NCI-H1105 treated with DMSO at 0.1 percent for 48 hours (cell line): ENCODE results near the gene SEC23B.
"Not testable (repeated sequence)": the region's sequence is repeated elsewhere in the genome, so short reads cannot be mapped to it uniquely, and the experiment has no call there.

ENCODE experiments used
- DNase-seq: peaks from one replicate; lab custom pipeline; 2025; lab: John Stamatoyannopoulos, UW

Gene SEC23B

GRCh38 chr20:18507218-18508191 lies at the start of gene SEC23B:
Gene SEC23B (plus strand): TSS chr20:18507940. CDS start chr20:18510836, 2,896 bp downstream.
- peak; percentile 98 for DNase-seq

- no peak for DNase-seq
Observed at GRCh38 chr20:18465536-18466200, 42.1 kb upstream of the SEC23B start.

GRCh38 chr20:18466574-18466893 lies 41.2 kb upstream of the SEC23B start:
- no peak for DNase-seq

GRCh38 chr20:18466894-18467730 lies 40.6 kb upstream of the SEC23B start, which contains the start of the genes DZANK1 and POLR3F:
Gene DZANK1 (minus strand): TSS chr20:18467030. CDS start chr20:18465358, 1,672 bp downstream.
Gene POLR3F (plus strand): TSS chr20:18467390. CDS start chr20:18467507, 117 bp downstream.
- peak; percentile 95 for DNase-seq

- DNase-seq, result no peak
Observed at GRCh38 chr20:18477218-18477617, 30.5 kb upstream of the SEC23B start.

- no peak for DNase-seq
Observed at GRCh38 chr20:18477821-18478220, 29.9 kb upstream of the SEC23B start.

GRCh38 chr20:18481596-18481995 lies 26.1 kb upstream of the SEC23B start:
- no peak for DNase-seq

- no peak for DNase-seq
Observed at GRCh38 chr20:18488301-18488700, 19.4 kb upstream of the SEC23B start.

- DNase-seq, result peak; percentile 38
Observed at GRCh38 chr20:18496042-18496441, 11.7 kb upstream of the SEC23B start.

GRCh38 chr20:18496740-18497592 lies 10.8 kb upstream of the SEC23B start, which contains the start of gene RBBP9:
Gene RBBP9 (minus strand): TSS chr20:18497225. CDS start chr20:18497167, 58 bp downstream.
- DNase-seq, result peak; percentile 87

- DNase-seq, result no peak
Observed at GRCh38 chr20:18497603-18498002, 10.1 kb upstream of the SEC23B start.

- DNase-seq, result not testable (repeated sequence)
Observed at GRCh38 chr20:18501672-18502071, 6.1 kb upstream of the SEC23B start.

GRCh38 chr20:18504479-18505060 lies 3.2 kb upstream of the SEC23B start:
- no peak for DNase-seq

- DNase-seq, result peak; percentile 36
Observed at GRCh38 chr20:18506744-18507143, 996 bp upstream of the SEC23B start.

GRCh38 chr20:18511571-18511970 lies 3.8 kb downstream of the SEC23B start:
- no peak for DNase-seq

GRCh38 chr20:18513208-18513607 lies 5.5 kb downstream of the SEC23B start:
- no peak for DNase-seq

- DNase-seq, result no peak
Observed at GRCh38 chr20:18514127-18514526, 6.4 kb downstream of the SEC23B start.

GRCh38 chr20:18515973-18516372 lies 8.2 kb downstream of the SEC23B start:
- no peak for DNase-seq

- DNase-seq, result not testable (repeated sequence)
Observed at GRCh38 chr20:18522066-18522465, 14.3 kb downstream of the SEC23B start.

GRCh38 chr20:18523066-18523465 lies 15.3 kb downstream of the SEC23B start:
- no peak for DNase-seq

GRCh38 chr20:18524646-18525045 lies 16.9 kb downstream of the SEC23B start:
- no peak for DNase-seq
